Mesodermal cell (in vitro differentiated cells): ENCODE measurements around the gene CSAD.
"Not testable (repeated sequence)": the region's sequence is repeated elsewhere in the genome, so short reads cannot be mapped to it uniquely, and the experiment has no call there.

Experiments used
- H3K27ac ChIP-seq: 2 replicates; pipeline ENCODE4 v1.7.0; 2013; ENCODE audit warnings: mild to moderate bottlenecking, low read depth, low read length, moderate library complexity; ENCODE audit not compliant: severe bottlenecking
- H3K36me3 ChIP-seq: 2 replicates; pipeline ENCODE4 v1.7.1; 2013; ENCODE audit warnings: mild to moderate bottlenecking, low read length, moderate library complexity; ENCODE audit not compliant: control insufficient read depth, insufficient read depth
- H3K4me1 ChIP-seq: one replicate; pipeline ENCODE4 v1.7.1; 2013; ENCODE audit warnings: mild to moderate bottlenecking, low read length; ENCODE audit not compliant: insufficient read depth, control insufficient read depth, poor library complexity, severe bottlenecking
- H3K4me3 ChIP-seq: 2 replicates; pipeline ENCODE4 v1.7.0; 2013; ENCODE audit warnings: low read length, control low read depth, mild to moderate bottlenecking; ENCODE audit not compliant: insufficient read depth, poor library complexity, severe bottlenecking; ENCODE audit errors: extremely low read depth
- H3K9me3 ChIP-seq: 2 replicates; pipeline ENCODE4 v1.7.1; 2013; ENCODE audit warnings: mild to moderate bottlenecking, low read length, moderate library complexity; ENCODE audit not compliant: control insufficient read depth
- WGBS, 2 experiments: methylation state at CpG; one replicate each; pipeline ENCODE4 v1.1.5; 2013; ENCODE audit warnings: missing lambda C conversion rate in 2 of 2; ENCODE audit not compliant: insufficient coverage in 2 of 2; 5-methylcytosine and 5-hydroxymethylcytosine counted together

CSAD gene

GRCh38 chr12:53190108-53190729 lies 9.5 kb upstream of the CSAD start:
- Histone ChIP-seq H3K36me3 (peaks cover 47% of the 10 kb centered on the region), H3K9me3 (no peaks in the 10 kb centered on the region), H3K4me3 (no peak overlapping the region), H3K27ac (no peak overlapping the region), H3K4me1 (no peaks in the 10 kb centered on the region)
- WGBS, 2 experiments, result 36 to 55% methylated on average over 11 to 13 of the region's 14 CpGs

DNA sequence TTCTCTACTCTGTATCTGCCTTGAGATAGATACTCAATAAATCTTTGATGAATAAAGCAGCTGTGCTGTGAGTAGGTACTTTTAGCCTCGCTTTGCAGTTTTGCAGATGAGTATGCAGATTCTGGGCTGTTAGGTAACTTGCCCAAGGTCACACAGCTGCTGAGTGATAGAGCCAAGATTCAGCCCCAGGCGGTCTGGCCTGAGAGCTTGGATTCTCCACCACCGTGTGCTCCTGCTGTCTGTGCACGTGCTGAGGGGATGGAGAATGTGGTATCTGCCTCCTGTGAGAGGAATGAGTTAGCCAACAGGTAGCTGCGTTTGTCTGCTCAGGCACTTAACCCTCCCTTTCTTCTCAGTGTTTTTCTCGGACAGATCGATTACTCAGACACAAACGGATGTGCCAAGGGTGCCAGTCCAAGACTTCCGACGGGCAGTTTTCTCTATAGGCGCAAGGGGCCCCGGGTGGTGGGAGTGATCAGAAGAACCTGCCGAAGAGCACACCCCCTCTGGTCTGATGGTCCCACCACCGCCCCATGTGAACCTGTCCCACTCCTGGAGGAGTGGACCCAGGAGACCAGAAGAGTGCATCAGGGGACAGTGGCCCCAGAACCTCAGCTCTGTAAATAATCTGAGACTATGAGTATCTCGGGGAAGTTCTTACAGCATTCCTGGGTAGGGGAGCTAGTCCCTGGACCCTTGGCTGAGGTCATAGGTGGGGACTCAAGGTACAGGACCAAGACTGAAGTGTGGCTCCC lies 6.6 kb upstream of the CSAD start:
- Histone ChIP-seq H3K36me3 (peaks cover 75% of the 10 kb centered on the region), H3K9me3 (no peaks in the 10 kb centered on the region), H3K27ac (no peak overlapping the region), H3K4me3 (no peak overlapping the region), H3K4me1 (peaks cover 2% of the 10 kb centered on the region)
- 92% methylated on average over 10 to 15 of the region's 15 CpGs for WGBS, 2 experiments

DNA sequence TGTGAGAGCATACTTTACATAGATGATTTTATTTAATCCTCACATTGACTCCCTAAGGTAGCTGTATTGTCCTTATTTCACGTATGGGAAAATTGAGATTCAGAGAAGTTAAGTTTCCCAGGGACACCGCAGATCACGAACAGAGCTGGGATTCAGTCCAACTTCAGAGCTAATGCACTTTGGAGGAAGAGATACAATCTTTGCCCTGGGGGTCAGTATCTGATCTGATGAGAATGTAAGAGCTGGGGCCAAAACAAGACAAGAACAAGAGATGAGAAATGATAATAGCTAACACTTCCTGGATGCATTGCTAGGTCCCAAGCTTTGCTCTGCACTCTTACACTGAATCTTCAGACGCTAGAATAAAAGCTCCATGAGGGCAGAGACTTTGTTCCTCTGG lies 6.0 kb upstream of the CSAD start:
- no peaks in the 10 kb centered on the region for H3K9me3 ChIP-seq
- 97 to 100% methylated on average over 3 to 4 of the region's 4 CpGs for WGBS, 2 experiments
- H3K36me3 ChIP-seq, result peaks cover 81% of the 10 kb centered on the region
- peaks cover 3% of the 10 kb centered on the region for H3K4me1 ChIP-seq
- no peak overlapping the region for H3K4me3 ChIP-seq
- no peak overlapping the region for H3K27ac ChIP-seq

DNA sequence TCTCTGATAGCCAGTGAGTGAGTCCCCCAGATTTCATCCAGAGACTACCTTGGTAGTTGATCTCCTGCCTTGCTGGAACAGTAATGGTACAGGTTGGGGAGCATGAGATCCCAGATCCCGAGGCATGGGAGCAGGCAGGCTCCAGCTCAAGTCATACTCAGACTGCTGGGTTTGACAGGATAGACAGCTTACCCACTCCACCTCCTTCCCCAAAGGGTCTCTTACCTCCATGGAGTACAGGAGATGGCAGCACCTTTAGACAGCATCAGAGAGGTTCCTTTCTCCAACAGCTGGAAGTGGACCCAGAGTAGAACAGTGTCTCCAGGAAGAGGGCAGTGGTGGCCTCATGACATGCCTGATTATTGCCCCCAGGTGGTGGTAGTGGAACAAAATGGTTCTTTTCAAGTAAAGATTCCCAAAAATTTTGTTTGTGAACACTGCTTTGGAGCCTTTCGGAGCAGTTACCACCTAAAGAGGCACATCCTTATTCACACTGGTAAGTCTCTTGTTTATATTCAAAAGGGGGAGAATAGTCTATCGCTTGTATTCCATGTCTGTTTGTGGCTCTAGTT lies 4.9 kb upstream of the CSAD start:
- WGBS, 2 experiments, result 93 to 100% methylated on average over 2 of the region's 3 CpGs
- H3K9me3 ChIP-seq, result no peaks in the 10 kb centered on the region
- H3K36me3 ChIP-seq, result peaks cover 79% of the 10 kb centered on the region
- H3K27ac ChIP-seq, result no peak overlapping the region
- no peak overlapping the region for H3K4me3 ChIP-seq
- H3K4me1 ChIP-seq, result peaks cover 3% of the 10 kb centered on the region

DNA sequence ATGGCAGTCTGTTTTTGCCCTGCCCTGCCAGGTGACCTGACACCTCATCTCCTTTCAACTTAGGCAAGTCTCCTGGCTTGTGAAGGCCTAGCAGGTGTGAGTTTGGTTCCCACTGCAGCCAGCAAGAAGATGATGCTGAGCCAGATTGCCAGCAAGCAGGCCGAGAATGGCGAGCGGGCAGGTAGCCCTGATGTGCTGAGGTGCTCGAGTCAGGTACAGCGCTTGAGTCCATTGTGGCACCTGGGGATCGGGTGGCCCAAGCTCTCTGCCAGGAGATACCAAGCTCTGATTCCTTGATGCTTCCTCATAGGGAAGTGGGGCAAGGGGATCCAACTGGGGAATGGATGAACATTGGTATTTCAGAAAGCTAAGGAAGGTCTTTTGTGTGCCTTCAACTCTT lies 4.1 kb upstream of the CSAD start:
- Histone ChIP-seq H3K27ac (no peak overlapping the region), H3K36me3 (peaks cover 75% of the 10 kb centered on the region), H3K4me3 (no peak overlapping the region), H3K4me1 (peaks cover 3% of the 10 kb centered on the region), H3K9me3 (no peaks in the 10 kb centered on the region)
- WGBS, 2 experiments, result 87 to 99% methylated on average over 6 of the region's 6 CpGs

DNA sequence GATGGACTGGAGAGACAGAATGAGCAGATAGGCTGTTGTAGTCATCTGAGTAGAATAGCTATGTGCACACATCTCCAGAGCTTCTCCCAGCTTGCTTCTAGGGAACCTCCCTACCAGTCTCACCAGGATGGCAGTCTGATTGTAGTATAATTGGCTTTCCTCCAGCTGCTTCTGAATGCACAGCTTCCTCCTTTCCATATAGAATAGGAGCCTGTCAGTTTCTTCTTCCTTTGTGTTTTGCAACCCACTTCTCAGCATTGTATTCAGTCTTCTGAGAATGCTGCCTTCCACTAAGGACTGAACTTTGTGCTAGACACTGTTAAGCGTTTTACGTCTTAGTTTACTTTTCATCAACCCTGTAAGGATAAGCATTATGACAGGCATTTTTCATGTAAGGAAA lies 2.2 kb upstream of the CSAD start:
- Histone ChIP-seq H3K36me3 (peaks cover 63% of the 10 kb centered on the region), H3K27ac (no peak overlapping the region), H3K4me3 (peak overlapping the region; percentile 6)

DNA sequence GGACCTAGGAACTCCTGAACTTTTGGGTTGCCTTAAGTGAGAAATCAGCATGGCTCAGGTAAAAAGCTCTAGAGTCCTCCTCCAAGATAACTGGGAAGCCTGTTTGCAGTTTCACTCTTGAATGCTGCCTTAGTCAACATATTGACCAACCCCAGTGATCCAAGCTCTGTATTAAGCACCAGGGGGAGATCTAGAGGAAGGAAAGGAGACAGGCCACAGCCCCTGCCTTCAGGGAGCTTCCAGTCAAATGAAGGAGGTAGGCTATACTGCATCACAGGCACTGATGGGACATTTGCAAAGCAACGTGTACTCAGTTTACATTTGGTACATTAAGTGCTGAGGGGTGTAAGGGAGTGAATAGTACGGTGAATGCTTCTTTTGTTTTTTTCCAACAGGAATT lies 1.2 kb upstream of the CSAD start:
- Histone ChIP-seq H3K4me3 (peak overlapping the region; percentile 63), H3K27ac (no peak overlapping the region), H3K9me3 (no peaks in the 10 kb centered on the region), H3K4me1 (peaks cover 3% of the 10 kb centered on the region), H3K36me3 (peaks cover 53% of the 10 kb centered on the region)
- 96 to 100% methylated on average over 1 to 2 of the region's 2 CpGs for WGBS, 2 experiments

More for the DNA sequence above, 2.2 kb upstream of the CSAD start:
- Histone ChIP-seq H3K9me3 (no peaks in the 10 kb centered on the region), H3K4me1 (peaks cover 3% of the 10 kb centered on the region)
- 100% methylated on average over 2 of the region's 2 CpGs for WGBS, 2 experiments

GRCh38 chr12:53180931-53181645 lies 363 bp upstream of the CSAD start:
- 4 to 5% methylated on average over 44 to 52 of the region's 57 CpGs for WGBS, 2 experiments
- Histone ChIP-seq H3K36me3 (peaks cover 45% of the 10 kb centered on the region), H3K27ac (peak overlapping the region; percentile 95), H3K4me3 (peak overlapping the region; percentile 63), H3K4me1 (peaks cover 3% of the 10 kb centered on the region), H3K9me3 (no peaks in the 10 kb centered on the region)

- H3K9me3 ChIP-seq, result no peaks in the 10 kb centered on the region
- peaks cover 31% of the 10 kb centered on the region for H3K36me3 ChIP-seq
- WGBS, 2 experiments, result 11 to 18% methylated on average over 9 to 11 of the region's 12 CpGs
- H3K4me3 ChIP-seq, result peak overlapping the region; percentile 63
- H3K27ac ChIP-seq, result peak overlapping the region; percentile 95
- peaks cover 5% of the 10 kb centered on the region for H3K4me1 ChIP-seq
These were observed 972 bp downstream of the CSAD start for GRCh38 chr12:53179687-53180219.

DNA sequence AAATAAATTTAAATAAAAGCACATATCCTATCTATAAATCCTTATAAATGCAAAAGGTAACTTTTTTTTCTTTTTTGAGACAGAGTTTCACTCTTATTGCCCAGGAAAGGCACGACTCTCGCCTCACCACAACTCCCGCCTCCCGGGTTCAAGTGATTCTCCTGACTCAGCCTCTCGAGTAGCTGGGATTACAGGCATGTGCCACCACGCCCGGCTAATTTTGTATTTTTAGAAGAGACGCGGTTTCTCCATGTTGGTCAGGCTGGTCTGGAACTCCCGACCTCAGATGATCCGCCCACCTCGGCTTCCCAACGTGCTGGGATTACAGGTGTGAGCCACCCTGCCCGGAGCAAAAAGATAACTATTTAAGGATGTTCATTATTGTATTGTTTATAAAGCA lies 1.9 kb downstream of the CSAD start:
- 93 to 97% methylated on average over 11 to 12 of the region's 14 CpGs for WGBS, 2 experiments
- H3K36me3 ChIP-seq, result peaks cover 22% of the 10 kb centered on the region
- not testable (repeated sequence) for H3K4me1 ChIP-seq, H3K4me3 ChIP-seq, H3K9me3 ChIP-seq, H3K27ac ChIP-seq
